ENCODE results near the gene CHMP6.

Gene CHMP6

GRCh38 chr17:80991645-80992076 lies at the start of gene CHMP6:
TSS of gene CHMP6 (plus strand) at chr17:80991841. CDS start at chr17:80991919, 78 bp downstream.
- in situ Hi-C loops (cut with MboI; ENCODE audit: low sequenced_read_pairs, unreplicated experiment) = no loop called here
- no peak for TF ChIP-seq CTCF (IDR thresholded peaks at IDR 0.05; ENCODE audit: borderline replicate concordance, control extremely low read depth, extremely low read depth, insufficient read depth, missing control alignments)
- DNase-seq (ENCODE audit: low spot score) = peak; percentile 93

GRCh38 chr17:80942423-80943345 lies 49.0 kb upstream of the CHMP6 start:
- no peak for DNase-seq (ENCODE audit: low spot score)
- in situ Hi-C loops (cut with MboI; ENCODE audit: low sequenced_read_pairs, unreplicated experiment) = no loop called here
- no peak for TF ChIP-seq CTCF (IDR thresholded peaks at IDR 0.05; ENCODE audit: borderline replicate concordance, control extremely low read depth, extremely low read depth, insufficient read depth, missing control alignments)

- no peak for DNase-seq (ENCODE audit: low spot score)
- in situ Hi-C loops (cut with MboI; ENCODE audit: low sequenced_read_pairs, unreplicated experiment) = no loop called here
- TF ChIP-seq CTCF (IDR thresholded peaks at IDR 0.05; ENCODE audit: borderline replicate concordance, control extremely low read depth, extremely low read depth, insufficient read depth, missing control alignments) = no peak
Observed at GRCh38 chr17:80943346-80944145, 48.1 kb upstream of the CHMP6 start.

GRCh38 chr17:80944326-80944725 lies 47.3 kb upstream of the CHMP6 start:
- no peak for TF ChIP-seq CTCF (IDR thresholded peaks at IDR 0.05; ENCODE audit: borderline replicate concordance, control extremely low read depth, extremely low read depth, insufficient read depth, missing control alignments)
- in situ Hi-C loops (cut with MboI; ENCODE audit: low sequenced_read_pairs, unreplicated experiment) = no loop called here

GRCh38 chr17:80945736-80946135 lies 45.9 kb upstream of the CHMP6 start:
- TF ChIP-seq CTCF (IDR thresholded peaks at IDR 0.05; ENCODE audit: borderline replicate concordance, control extremely low read depth, extremely low read depth, insufficient read depth, missing control alignments) = no peak
- in situ Hi-C loops (cut with MboI; ENCODE audit: low sequenced_read_pairs, unreplicated experiment) = no loop called here
- DNase-seq (ENCODE audit: low spot score) = no peak

More at GRCh38 chr17:80944326-80944725, 47.3 kb upstream of the CHMP6 start:
- no peak for DNase-seq (ENCODE audit: low spot score)

- in situ Hi-C loops (cut with MboI; ENCODE audit: low sequenced_read_pairs, unreplicated experiment) = no loop called here
- TF ChIP-seq CTCF (IDR thresholded peaks at IDR 0.05; ENCODE audit: borderline replicate concordance, control extremely low read depth, extremely low read depth, insufficient read depth, missing control alignments) = no peak
- no peak for DNase-seq (ENCODE audit: low spot score)
Observed at GRCh38 chr17:80946449-80946848, 45.2 kb upstream of the CHMP6 start.

All from GM13976 (cell line).